ENCODE measurements around the gene MESD. TPM values are rescaled to one million over a fixed set of nuclear protein-coding genes. Genes with fewer than 3 reads are reported as not detected.

MESD gene
- total RNA-seq, 4 donors from 2014 or later, result 14.1 to 17.4 (median 14.5) TPM

DNA sequence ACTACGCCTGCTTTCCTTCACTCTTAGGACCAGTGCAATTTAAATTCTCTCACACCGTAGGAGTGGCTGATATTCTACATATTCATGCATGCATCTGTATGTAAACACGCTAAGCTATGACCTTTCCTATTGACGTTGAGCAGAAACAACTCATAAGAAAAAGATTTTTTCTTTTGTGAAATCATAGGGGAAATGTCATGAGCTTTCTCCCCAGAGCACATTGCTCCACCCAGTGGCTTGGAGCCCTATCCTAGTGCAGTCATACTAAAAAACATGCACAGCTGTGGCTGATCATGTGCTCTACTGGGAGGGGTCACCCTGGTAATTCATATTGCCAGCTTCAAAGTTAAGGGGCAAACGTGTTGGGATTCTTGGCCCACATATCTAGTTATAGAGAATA, 1.8 kb upstream of the MESD start:
- H3K9me3 ChIP-seq, result no peaks in the 10 kb centered on the region
- no peak for DNase-seq (ENCODE audit: extremely low spot score)
- no peaks in the 10 kb centered on the region for H3K36me3 ChIP-seq
- intact Hi-C loops (cut with DNase I), result loop anchor here (10.0 kb wide), 2 partner anchors 333 to 1053 kb away; partner anchors contain the start of genes MEX3B and STARD5
- no peak overlapping the region for H3K4me3 ChIP-seq
- peak overlapping the region; percentile 87 to 89 (median 89) for H3K27ac ChIP-seq (replicated peaks in 1 of 4)
- H3K27me3 ChIP-seq, result no peaks in the 10 kb centered on the region
- TF ChIP-seq, protein P1, sequence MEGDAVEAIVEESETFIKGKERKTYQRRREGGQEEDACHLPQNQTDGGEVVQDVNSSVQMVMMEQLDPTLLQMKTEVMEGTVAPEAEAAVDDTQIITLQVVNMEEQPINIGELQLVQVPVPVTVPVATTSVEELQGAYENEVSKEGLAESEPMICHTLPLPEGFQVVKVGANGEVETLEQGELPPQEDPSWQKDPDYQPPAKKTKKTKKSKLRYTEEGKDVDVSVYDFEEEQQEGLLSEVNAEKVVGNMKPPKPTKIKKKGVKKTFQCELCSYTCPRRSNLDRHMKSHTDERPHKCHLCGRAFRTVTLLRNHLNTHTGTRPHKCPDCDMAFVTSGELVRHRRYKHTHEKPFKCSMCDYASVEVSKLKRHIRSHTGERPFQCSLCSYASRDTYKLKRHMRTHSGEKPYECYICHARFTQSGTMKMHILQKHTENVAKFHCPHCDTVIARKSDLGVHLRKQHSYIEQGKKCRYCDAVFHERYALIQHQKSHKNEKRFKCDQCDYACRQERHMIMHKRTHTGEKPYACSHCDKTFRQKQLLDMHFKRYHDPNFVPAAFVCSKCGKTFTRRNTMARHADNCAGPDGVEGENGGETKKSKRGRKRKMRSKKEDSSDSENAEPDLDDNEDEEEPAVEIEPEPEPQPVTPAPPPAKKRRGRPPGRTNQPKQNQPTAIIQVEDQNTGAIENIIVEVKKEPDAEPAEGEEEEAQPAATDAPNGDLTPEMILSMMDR (IDR thresholded peaks at IDR 0.05), result no peak
- peak; percentile 59 to 71 for TF ChIP-seq POLR2AphosphoS5 (IDR thresholded peaks at IDR 0.05)
- 51% methylated on average over 5 of the region's 5 CpGs for WGBS
- peaks cover 44 to 50% (median 46%) of the 10 kb centered on the region in 4 donors for H3K4me1 ChIP-seq

DNA sequence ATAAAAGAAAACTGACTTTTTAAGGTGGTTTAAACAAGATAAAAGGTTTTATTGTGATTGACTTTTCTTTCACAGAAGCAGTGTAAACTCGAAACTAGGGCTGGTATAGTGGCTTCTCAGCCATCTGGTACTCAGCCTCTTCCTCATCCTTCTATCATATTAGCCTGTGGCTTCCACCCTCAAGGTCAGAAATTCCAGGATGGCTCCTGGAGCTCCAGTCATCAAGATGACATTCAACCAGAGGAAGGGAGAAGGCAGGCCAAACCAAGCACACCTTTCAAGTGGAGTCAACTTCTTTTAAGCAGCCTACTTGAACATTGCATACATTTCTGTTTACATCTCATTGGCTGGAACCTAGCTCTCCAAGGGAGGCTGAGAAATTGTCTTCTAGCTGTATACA, 1.3 kb upstream of the MESD start:
- peaks cover 45 to 52% (median 49%) of the 10 kb centered on the region in 4 donors for H3K4me1 ChIP-seq
- TF ChIP-seq, protein P1 (IDR thresholded peaks at IDR 0.05), result no peak
- 79% methylated on average over 1 of the region's 1 CpG for WGBS
- H3K27ac ChIP-seq (replicated peaks in 1 of 4), result peak overlapping the region; percentile 87 to 89 (median 89)
- H3K27me3 ChIP-seq, result no peaks in the 10 kb centered on the region
- no peak for DNase-seq (ENCODE audit: extremely low spot score)
- intact Hi-C loops (cut with DNase I), result loop anchor here (10.0 kb wide), 2 partner anchors 334 to 1054 kb away; partner anchors contain the start of genes MEX3B and STARD5
- H3K9me3 ChIP-seq, result no peaks in the 10 kb centered on the region
- H3K36me3 ChIP-seq, result no peaks in the 10 kb centered on the region
- H3K4me3 ChIP-seq, result no peak overlapping the region

DNA sequence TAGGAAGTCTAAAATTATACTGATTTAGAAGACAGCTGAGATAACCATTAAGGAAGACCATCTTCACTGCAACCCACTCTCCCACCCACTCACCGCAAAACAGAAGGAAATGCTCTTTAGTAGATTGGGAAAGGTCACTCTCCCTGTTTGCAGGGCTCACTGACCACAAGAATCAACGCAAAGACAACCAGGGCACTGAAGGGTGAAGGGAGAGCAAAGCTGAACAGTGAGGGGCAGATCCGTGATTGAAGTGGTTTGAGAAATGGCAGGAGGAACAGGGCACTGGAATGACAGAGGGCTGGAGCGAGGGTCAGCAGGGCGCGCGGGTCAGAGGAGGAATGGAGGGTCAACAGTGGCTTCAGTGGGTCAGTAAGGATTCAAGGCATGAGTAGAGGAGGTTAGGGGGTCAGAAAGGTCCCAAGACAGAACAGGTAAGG, 520 bp downstream of the MESD start:
- Histone ChIP-seq H3K4me1 (peaks cover 57 to 63% (median 58%) of the 10 kb centered on the region in 4 donors), H3K9me3 (no peaks in the 10 kb centered on the region), H3K36me3 (no peaks in the 10 kb centered on the region), H3K27me3 (no peaks in the 10 kb centered on the region), H3K27ac (replicated peaks in 1 of 4) (peak overlapping the region; percentile 87 to 89 (median 89)), H3K4me3 (peak overlapping the region; percentile 83 to 86 (median 84))
- 0% methylated on average over 7 of the region's 7 CpGs for WGBS
- no peak for DNase-seq (ENCODE audit: extremely low spot score)
- TF ChIP-seq EP300 (IDR thresholded peaks at IDR 0.05) (no peak), POLR2A (IDR thresholded peaks at IDR 0.05; ENCODE audit: low read depth) (no peak), POLR2AphosphoS5 (IDR thresholded peaks at IDR 0.05) (no peak)
- TF ChIP-seq, protein P1 (IDR thresholded peaks at IDR 0.05), result no peak
- intact Hi-C loops (cut with DNase I), result loop anchor here (10.0 kb wide), 1 partner anchor 294 kb away; the partner anchor contains the start of gene ABHD17C

GRCh38 chr15:80988148-80988796, 1.3 kb downstream of the MESD start:
- WGBS, result 73% methylated on average over 8 of the region's 8 CpGs
- peak overlapping the region in 1 of 4 donors; percentile 89 for H3K27ac ChIP-seq (replicated peaks in 1 of 4)
- intact Hi-C loops (cut with DNase I), result loop anchor here (10.0 kb wide), 1 partner anchor 293 kb away; the partner anchor contains the start of gene ABHD17C
- no peaks in the 10 kb centered on the region for H3K9me3 ChIP-seq
- TF ChIP-seq EP300 (IDR thresholded peaks at IDR 0.05) (no peak), POLR2A (IDR thresholded peaks at IDR 0.05; ENCODE audit: low read depth) (no peak), POLR2AphosphoS5 (IDR thresholded peaks at IDR 0.05) (no peak)
- TF ChIP-seq, protein P1 (IDR thresholded peaks at IDR 0.05), result no peak
- H3K27me3 ChIP-seq, result no peaks in the 10 kb centered on the region
- peaks cover 57 to 63% (median 60%) of the 10 kb centered on the region in 4 donors for H3K4me1 ChIP-seq
- no peaks in the 10 kb centered on the region for H3K36me3 ChIP-seq
- H3K4me3 ChIP-seq, result peak overlapping the region; percentile 83 to 86 (median 84)
- DNase-seq (ENCODE audit: extremely low spot score), result no peak

Data from esophagus muscularis mucosa (tissue), 4 donors.